ENCODE data around the gene HTT. TPM values are rescaled to one million over a fixed set of nuclear protein-coding genes. Genes with fewer than 3 reads are reported as not detected.

Gene HTT
- total and polyA plus RNA-seq, 10 of the 15 experiments (the other 5 are each of a cell fraction or from before 2014, with no cell fraction given), result 3.3 to 113 (median 43.3) TPM

DNA sequence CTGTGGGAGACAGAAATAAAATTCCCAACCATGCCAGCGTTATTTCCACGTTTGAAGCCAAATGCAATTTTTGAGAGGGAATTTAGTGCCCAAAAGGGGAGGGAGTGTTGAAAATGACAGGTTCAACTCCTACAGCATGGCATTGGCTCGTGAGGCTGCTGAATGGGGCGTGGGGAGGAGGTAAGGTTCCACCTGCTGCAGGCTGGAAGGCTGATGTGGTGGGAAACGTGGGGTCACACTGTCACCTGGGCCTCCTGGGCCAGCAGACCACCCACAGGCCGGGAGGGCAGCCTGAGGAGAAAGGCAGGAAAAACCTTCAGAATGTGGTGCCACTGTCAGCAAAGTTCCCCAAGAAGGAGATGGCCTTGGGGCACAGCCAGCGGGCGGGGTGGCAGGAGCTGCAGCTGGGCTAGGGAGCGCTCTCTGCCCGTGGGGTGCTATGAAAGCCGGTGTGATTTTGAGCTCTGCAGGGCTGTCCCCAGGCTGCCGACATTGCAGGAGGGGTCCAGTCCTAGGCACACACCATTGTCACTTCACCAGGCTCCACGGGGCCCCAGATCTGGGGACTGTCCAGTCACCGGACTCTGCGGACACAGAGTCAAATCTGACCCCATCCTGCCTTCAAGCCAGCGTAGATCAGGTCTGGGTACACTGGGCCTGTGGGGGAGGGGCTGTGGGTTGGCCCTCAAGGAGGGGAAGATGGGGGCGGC lies 194.1 kb downstream of the HTT start:
- WGBS (ENCODE audit: insufficient coverage, insufficient replicate concordance, low lambda C conversion rate, missing lambda C conversion rate), result 62% methylated on average over 17 of the region's 17 CpGs
- Histone ChIP-seq H3K79me2 (ENCODE audit: control insufficient read depth, insufficient read depth, low read length) (no peaks in the 10 kb centered on the region), H3K27ac (ENCODE audit: control insufficient read depth, insufficient read depth) (no peak overlapping the region), H3K27me3 (replicated peaks in 1 of 2; ENCODE audit: control insufficient read depth in 2 of 2, insufficient read depth in 2 of 2, low read length in 1 of 2) (no peaks in the 10 kb centered on the region), H3K4me2 (ENCODE audit: control insufficient read depth, insufficient read depth) (no peak overlapping the region), H3K36me3 (ENCODE audit: control insufficient read depth in 2 of 2, insufficient read depth in 2 of 2, low read length in 1 of 2) (no peaks in the 10 kb centered on the region), H3K4me3 (no peak overlapping the region), H2AFZ (ENCODE audit: control insufficient read depth, low read depth, low read length) (no peak overlapping the region), H3K9me3 (replicated peaks; ENCODE audit: control insufficient read depth, insufficient read depth, low read length) (no peaks in the 10 kb centered on the region), H3K9ac (ENCODE audit: control insufficient read depth, insufficient read depth, low read length) (no peak overlapping the region), H3K4me1 (ENCODE audit: control insufficient read depth, insufficient read depth, low read length) (no peaks in the 10 kb centered on the region), H4K20me1 (ENCODE audit: control insufficient read depth, insufficient read depth) (no peaks in the 10 kb centered on the region)
- ChIA-PET SMC1A (ENCODE audit: uncharacterized antibody, unreplicated experiment) (no interaction called here), RAD21 (ENCODE audit: unreplicated experiment) (no interaction called here), CTCF (no interaction called here), POLR2A (no interaction called here)
- DNase-seq (ENCODE audit: low read depth, low spot score), result no peak
- no TSS peak for BruUV-seq (replicated peaks)
- no peak for FAIRE-seq
- ATAC-seq, result no peak
- TF ChIP-seq IRF3 (IDR thresholded peaks at IDR 0.05) (no peak), SREBF1 (IDR thresholded peaks at IDR 0.05; ENCODE audit: low read length) (no peak), CBX5 (IDR thresholded peaks at IDR 0.05; ENCODE audit: low read depth) (no peak), MEF2A (IDR thresholded peaks at IDR 0.05; ENCODE audit: insufficient read depth, low read depth, low read length) (no peak), BMI1 (IDR thresholded peaks at IDR 0.05; ENCODE audit: borderline replicate concordance) (no peak), CHD4 (IDR thresholded peaks at IDR 0.05) (no peak), SPI1 (IDR thresholded peaks at IDR 0.05; ENCODE audit: borderline replicate concordance, insufficient read depth, low read depth, low read length) (no peak)
- in situ Hi-C loops (cut with MboI) (no loop called here), intact Hi-C loops (cut with micrococcal nuclease; ENCODE audit: unreplicated experiment) (no loop called here)

Data from GM12878 (cell line).